K562 (cell line): ENCODE measurements around the gene CCDC159. TPM values are rescaled to one million over a fixed set of nuclear protein-coding genes. Genes with fewer than 3 reads are reported as not detected.
A peak's percentile ranks its signal among the peaks of the same experiment; 100 is the strongest.

Experiments
- CHD1 ChIP-seq: fragments of 200-600 bp; sonication (generic); IDR thresholded peaks from one replicate; pipeline ENCODE4 v1.6.1; 2012; ENCODE audit warnings: mild to moderate bottlenecking, moderate library complexity, low read length, inconsistent platforms
- CHD2 ChIP-seq: IDR thresholded peaks from 2 replicates; pipeline ENCODE4 v1.6.1; 2011; ENCODE audit warnings: low read depth, low read length
- EWSR1 ChIP-seq: fragments of 450-650 bp; IDR thresholded peaks from 2 replicates; pipeline ENCODE4 v1.6.1; 2018; ENCODE audit warnings: borderline replicate concordance, mild to moderate bottlenecking, low read depth, moderate library complexity; ENCODE audit not compliant: partially characterized antibody
- MEF2A ChIP-seq: IDR thresholded peaks from 2 replicates; pipeline ENCODE4 v1.6.1; 2011; ENCODE audit warnings: low read depth, mild to moderate bottlenecking, low read length, moderate library complexity; ENCODE audit not compliant: control insufficient read depth
- MTA1 ChIP-seq: fragments of 450-650 bp; IDR thresholded peaks from 2 replicates; pipeline ENCODE4 v1.6.1; 2017; ENCODE audit warnings: borderline replicate concordance
- RAD21 ChIP-seq, 2 experiments: fragments of 250-450 bp in 1 of 2; fragments of 450-650 bp in 1 of 2; sonication (Bioruptor Pico) in 1 of 2; formaldehyde crosslinking in 1 of 2; IDR thresholded peaks in 1 of 2; conservative IDR thresholded peaks in 1 of 2; 2 replicates each; pipeline versions ENCODE4 v1.4.0 to v1.8.0; 2020 to 2022; ENCODE audit warnings: mild to moderate bottlenecking in 2 of 2, moderate library complexity in 1 of 2
- ZNF696 ChIP-seq: fragments of 250-450 bp; sonication (Bioruptor Pico); conservative IDR thresholded peaks from 2 replicates; pipeline ENCODE4 v1.4.0; 2020; ENCODE audit warnings: mild to moderate bottlenecking, moderate library complexity
- ZNF707 ChIP-seq: fragments of 250-450 bp; sonication (Bioruptor Pico); conservative IDR thresholded peaks from 2 replicates; pipeline ENCODE4 v1.8.0; 2022; ENCODE audit warnings: inconsistent platforms, mild to moderate bottlenecking, moderate library complexity
- ZNF76 ChIP-seq: fragments of 250-450 bp; sonication (Bioruptor Pico); IDR thresholded peaks from 2 replicates; pipeline ENCODE4 v1.4.0; 2020; ENCODE audit warnings: mild to moderate bottlenecking, moderate library complexity, borderline replicate concordance
- polyA plus RNA-seq, 8 experiments: library from polyadenylated mRNA; depleted of rRNA in 4 of 8; stranded (reverse) in 5 of 8; unstranded in 3 of 8; fragments of >200 nt; fragmentation: Nextera tagmentation in 2 of 8; fragmentation: Illumina TruSeq in 1 of 8; extraction: Ambion mirVana in 2 of 8; extraction: Trizol in 1 of 8; gene quantifications; 2 replicates each; pipeline versions ENCODE4 v1.2.1 to v1.2.3, GENCODE V29; 2011 to 2014; ENCODE audit warnings: inconsistent platforms in 1 of 8, missing spikeins in 1 of 8
- total RNA-seq, 7 experiments: library from RNA; depleted of rRNA in 6 of 7; stranded (reverse); fragments of >200 nt in 6 of 7; fragmentation: Illumina TruSeq in 2 of 7; extraction: Trizol in 2 of 7; gene quantifications; 2 replicates each; pipeline versions ENCODE4 v1.2.1 to v1.2.3, GENCODE V29; 2011 to 2021; ENCODE audit warnings: low replicate concordance in 1 of 7
- TF ChIP-seq, protein P1 (sequence below): IDR thresholded peaks from 2 replicates; pipeline ENCODE4 v1.6.1; 2016; ENCODE audit warnings: missing genetic modification characterization, missing compliant biosample characterization
- TF ChIP-seq, protein P2 (sequence below), 2 experiments: fragments of 450-650 bp in 1 of 2; sonication (generic) in 1 of 2; formaldehyde crosslinking; conservative IDR thresholded peaks; 2 replicates each; pipeline versions ENCODE4 v1.4.0 to v1.8.1; 2020 to 2022; ENCODE audit warnings: mild to moderate bottlenecking in 1 of 2, missing genetic modification reagents in 1 of 2
- TF ChIP-seq, protein P3 (sequence below): fragments of 450-650 bp; IDR thresholded peaks from 2 replicates; pipeline ENCODE4 v1.6.1; 2016; ENCODE audit warnings: missing biosample characterization, missing genetic modification characterization
- TF ChIP-seq, protein P4 (sequence below): sonication (generic); formaldehyde crosslinking; IDR thresholded peaks from 2 replicates; pipeline ENCODE4 v1.8.0; 2022; ENCODE audit warnings: mild to moderate bottlenecking, low read depth, missing genetic modification reagents

CCDC159 gene
- total and polyA plus RNA-seq, 9 of the 15 experiments (the other 6 are each of a cell fraction or from before 2014, with no cell fraction given), result 0.68 to 10.1 (median 4.7) TPM

DNA sequence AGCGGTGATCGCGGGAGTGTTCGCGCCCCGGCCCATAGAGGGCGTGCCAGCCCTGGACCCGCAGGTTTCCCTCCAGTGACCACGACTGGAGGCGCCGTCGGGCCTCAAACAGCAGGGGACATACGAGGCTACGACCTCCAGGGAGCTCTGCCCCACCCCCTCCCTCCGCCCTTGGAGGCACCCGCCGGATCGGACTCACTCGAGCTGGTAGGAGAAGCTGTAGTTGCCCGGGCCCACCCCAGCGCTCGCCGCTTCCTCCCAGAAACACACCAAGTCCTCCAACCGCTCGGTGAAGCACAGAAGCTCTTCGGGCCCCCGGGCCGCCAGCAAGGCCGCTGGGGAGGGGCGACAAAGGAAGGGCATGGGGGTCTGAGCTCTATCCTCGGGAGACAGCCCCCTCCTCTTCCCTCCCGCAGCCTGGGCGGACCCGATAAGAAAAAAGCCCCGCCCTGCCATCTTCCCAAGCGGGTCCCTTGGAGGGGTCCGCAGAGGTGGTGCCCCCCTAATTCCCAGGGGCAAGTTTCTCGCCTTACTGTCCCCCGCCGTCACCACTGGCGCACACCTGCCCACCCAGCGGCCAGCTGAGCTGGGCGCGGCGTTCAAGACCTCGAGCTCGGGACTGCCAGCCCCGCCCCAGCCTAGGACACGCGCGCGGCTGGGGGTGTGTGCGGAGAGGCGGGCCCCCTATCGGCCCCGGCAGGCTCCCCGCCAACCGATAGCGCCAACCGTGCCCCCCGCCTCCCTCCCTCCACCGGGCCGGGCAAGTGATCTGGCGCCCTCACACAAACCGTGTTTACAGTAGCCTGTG lies 36.8 kb downstream of the CCDC159 start (continued):
- TF ChIP-seq, protein P1, sequence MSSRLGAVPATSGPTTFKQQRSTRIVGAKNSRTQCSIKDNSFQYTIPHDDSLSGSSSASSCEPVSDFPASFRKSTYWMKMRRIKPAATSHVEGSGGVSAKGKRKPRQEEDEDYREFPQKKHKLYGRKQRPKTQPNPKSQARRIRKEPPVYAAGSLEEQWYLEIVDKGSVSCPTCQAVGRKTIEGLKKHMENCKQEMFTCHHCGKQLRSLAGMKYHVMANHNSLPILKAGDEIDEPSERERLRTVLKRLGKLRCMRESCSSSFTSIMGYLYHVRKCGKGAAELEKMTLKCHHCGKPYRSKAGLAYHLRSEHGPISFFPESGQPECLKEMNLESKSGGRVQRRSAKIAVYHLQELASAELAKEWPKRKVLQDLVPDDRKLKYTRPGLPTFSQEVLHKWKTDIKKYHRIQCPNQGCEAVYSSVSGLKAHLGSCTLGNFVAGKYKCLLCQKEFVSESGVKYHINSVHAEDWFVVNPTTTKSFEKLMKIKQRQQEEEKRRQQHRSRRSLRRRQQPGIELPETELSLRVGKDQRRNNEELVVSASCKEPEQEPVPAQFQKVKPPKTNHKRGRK (tag), result no peak
- TF ChIP-seq EWSR1 (no peak), ZNF76 (CRISPR knock-in tag) (no peak), MEF2A (no peak), ZNF707 (CRISPR knock-in tag) (no peak), ZNF696 (CRISPR knock-in tag) (no peak), RAD21 (CRISPR knock-in tag; conservative IDR thresholded peaks at IDR 0.05 in 1 of 2, IDR thresholded peaks at IDR 0.05 in 1 of 2) (peak; percentile 56 to 83), CHD1 (no peak), CHD2 (0 out of 2 replicates have a peak, but pooled peaks have one; percentile 40), MTA1 (no peak; the same call in 1 of the 2 replicates)
- TF ChIP-seq, protein P2, sequence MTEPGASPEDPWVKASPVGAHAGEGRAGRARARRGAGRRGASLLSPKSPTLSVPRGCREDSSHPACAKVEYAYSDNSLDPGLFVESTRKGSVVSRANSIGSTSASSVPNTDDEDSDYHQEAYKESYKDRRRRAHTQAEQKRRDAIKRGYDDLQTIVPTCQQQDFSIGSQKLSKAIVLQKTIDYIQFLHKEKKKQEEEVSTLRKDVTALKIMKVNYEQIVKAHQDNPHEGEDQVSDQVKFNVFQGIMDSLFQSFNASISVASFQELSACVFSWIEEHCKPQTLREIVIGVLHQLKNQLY (CRISPR knock-in tag; conservative IDR thresholded peaks at IDR 0.05), result no peak
- TF ChIP-seq, protein P3, sequence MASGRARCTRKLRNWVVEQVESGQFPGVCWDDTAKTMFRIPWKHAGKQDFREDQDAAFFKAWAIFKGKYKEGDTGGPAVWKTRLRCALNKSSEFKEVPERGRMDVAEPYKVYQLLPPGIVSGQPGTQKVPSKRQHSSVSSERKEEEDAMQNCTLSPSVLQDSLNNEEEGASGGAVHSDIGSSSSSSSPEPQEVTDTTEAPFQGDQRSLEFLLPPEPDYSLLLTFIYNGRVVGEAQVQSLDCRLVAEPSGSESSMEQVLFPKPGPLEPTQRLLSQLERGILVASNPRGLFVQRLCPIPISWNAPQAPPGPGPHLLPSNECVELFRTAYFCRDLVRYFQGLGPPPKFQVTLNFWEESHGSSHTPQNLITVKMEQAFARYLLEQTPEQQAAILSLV (tag), result no peak
- TF ChIP-seq, protein P4, sequence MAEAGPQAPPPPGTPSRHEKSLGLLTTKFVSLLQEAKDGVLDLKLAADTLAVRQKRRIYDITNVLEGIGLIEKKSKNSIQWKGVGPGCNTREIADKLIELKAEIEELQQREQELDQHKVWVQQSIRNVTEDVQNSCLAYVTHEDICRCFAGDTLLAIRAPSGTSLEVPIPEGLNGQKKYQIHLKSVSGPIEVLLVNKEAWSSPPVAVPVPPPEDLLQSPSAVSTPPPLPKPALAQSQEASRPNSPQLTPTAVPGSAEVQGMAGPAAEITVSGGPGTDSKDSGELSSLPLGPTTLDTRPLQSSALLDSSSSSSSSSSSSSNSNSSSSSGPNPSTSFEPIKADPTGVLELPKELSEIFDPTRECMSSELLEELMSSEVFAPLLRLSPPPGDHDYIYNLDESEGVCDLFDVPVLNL (CRISPR knock-in tag), result 0 out of 2 replicates have a peak, but pooled peaks have one; percentile 38
